ENCODE data around the gene HES4. TPM values are rescaled to one million over a fixed set of nuclear protein-coding genes. Genes with fewer than 3 reads are reported as not detected.

Gene HES4
- total and polyA plus RNA-seq, 2 donors (not counting 1 experiment from before 2014, with no cell fraction given) = 0.49 to 2.0 TPM

- H3K36me3 ChIP-seq (ENCODE audit: control insufficient read depth, insufficient read depth, low read length) = peaks cover 3% of the 10 kb centered on the region
- TF ChIP-seq CTCF (conservative IDR thresholded peaks at IDR 0.05 in 1 of 2, IDR thresholded peaks at IDR 0.05 in 1 of 2; ENCODE audit: low read depth in 1 of 2, low read length in 2 of 2) (no peak), EZH2 (IDR thresholded peaks at IDR 0.05; ENCODE audit: low read length, missing control alignments) (no peak)
- DNase-seq (ENCODE audit: low read depth in 2 of 2) = no peak
- H3K9me3 ChIP-seq (ENCODE audit: control insufficient read depth, insufficient read depth, low read depth, low read length) = no peaks in the 10 kb centered on the region
- H4K20me1 ChIP-seq (ENCODE audit: control insufficient read depth, extremely low read depth, insufficient read depth, low read length) = no peaks in the 10 kb centered on the region
- H3K79me2 ChIP-seq (ENCODE audit: control insufficient read depth, insufficient read depth, low read length) = no peaks in the 10 kb centered on the region
- H3K9ac ChIP-seq (ENCODE audit: insufficient read depth, low read length) = no peak overlapping the region
- no peaks in the 10 kb centered on the region for H3K27me3 ChIP-seq (ENCODE audit: control insufficient read depth, insufficient read depth, low read length)
- no peak overlapping the region for H3K27ac ChIP-seq (ENCODE audit: insufficient read depth, low read length)
- no peak overlapping the region for H3K4me3 ChIP-seq (replicated peaks in 1 of 4; ENCODE audit: control extremely low read depth in 1 of 4, insufficient read depth in 1 of 4, low read depth in 3 of 4, low read length in 4 of 4)
- H2AFZ ChIP-seq (ENCODE audit: low read length) = no peak overlapping the region
- H3K4me2 ChIP-seq (ENCODE audit: extremely low read depth, insufficient read depth, low read length) = no peak overlapping the region
- peaks cover 5% of the 10 kb centered on the region for H3K4me1 ChIP-seq (ENCODE audit: control insufficient read depth, extremely low read depth, insufficient read depth, low read length)
These were observed 30.5 kb downstream of the HES4 start for GRCh38 chr1:969260-969855.

GRCh38 chr1:967466-968343, 32.2 kb downstream of the HES4 start:
- Histone ChIP-seq H3K27me3 (ENCODE audit: control insufficient read depth, insufficient read depth, low read length) (no peaks in the 10 kb centered on the region), H3K4me1 (ENCODE audit: control insufficient read depth, extremely low read depth, insufficient read depth, low read length) (peaks cover 5% of the 10 kb centered on the region), H3K27ac (ENCODE audit: insufficient read depth, low read length) (no peak overlapping the region), H4K20me1 (ENCODE audit: control insufficient read depth, extremely low read depth, insufficient read depth, low read length) (no peaks in the 10 kb centered on the region), H3K4me2 (ENCODE audit: extremely low read depth, insufficient read depth, low read length) (no peak overlapping the region), H3K9me3 (ENCODE audit: control insufficient read depth, insufficient read depth, low read depth, low read length) (no peaks in the 10 kb centered on the region), H3K4me3 (replicated peaks in 1 of 4; ENCODE audit: control extremely low read depth in 1 of 4, insufficient read depth in 1 of 4, low read depth in 3 of 4, low read length in 4 of 4) (no peak overlapping the region), H3K36me3 (ENCODE audit: control insufficient read depth, insufficient read depth, low read length) (peaks cover 8% of the 10 kb centered on the region), H3K9ac (ENCODE audit: insufficient read depth, low read length) (no peak overlapping the region), H3K79me2 (ENCODE audit: control insufficient read depth, insufficient read depth, low read length) (no peaks in the 10 kb centered on the region), H2AFZ (ENCODE audit: low read length) (no peak overlapping the region)
- TF ChIP-seq CTCF (conservative IDR thresholded peaks at IDR 0.05 in 1 of 2, IDR thresholded peaks at IDR 0.05 in 1 of 2; ENCODE audit: low read depth in 1 of 2, low read length in 2 of 2) = no peak
- TF ChIP-seq EZH2 (IDR thresholded peaks at IDR 0.05; ENCODE audit: low read length, missing control alignments) = no peak
- DNase-seq (ENCODE audit: low read depth in 2 of 2) = no peak

GRCh38 chr1:966704-967300, 33.1 kb downstream of the HES4 start:
- TF ChIP-seq CTCF (conservative IDR thresholded peaks at IDR 0.05 in 1 of 2, IDR thresholded peaks at IDR 0.05 in 1 of 2; ENCODE audit: low read depth in 1 of 2, low read length in 2 of 2) (no peak), EZH2 (IDR thresholded peaks at IDR 0.05; ENCODE audit: low read length, missing control alignments) (no peak)
- Histone ChIP-seq H3K9me3 (ENCODE audit: control insufficient read depth, insufficient read depth, low read depth, low read length) (no peaks in the 10 kb centered on the region), H3K27me3 (ENCODE audit: control insufficient read depth, insufficient read depth, low read length) (no peaks in the 10 kb centered on the region), H3K4me1 (ENCODE audit: control insufficient read depth, extremely low read depth, insufficient read depth, low read length) (peaks cover 5% of the 10 kb centered on the region), H3K27ac (ENCODE audit: insufficient read depth, low read length) (peak overlapping the region; percentile 90), H3K4me2 (ENCODE audit: extremely low read depth, insufficient read depth, low read length) (peak overlapping the region; percentile 95), H3K36me3 (ENCODE audit: control insufficient read depth, insufficient read depth, low read length) (peaks cover 10% of the 10 kb centered on the region), H3K79me2 (ENCODE audit: control insufficient read depth, insufficient read depth, low read length) (no peaks in the 10 kb centered on the region), H2AFZ (ENCODE audit: low read length) (peak overlapping the region; percentile 92), H4K20me1 (ENCODE audit: control insufficient read depth, extremely low read depth, insufficient read depth, low read length) (no peaks in the 10 kb centered on the region), H3K9ac (ENCODE audit: insufficient read depth, low read length) (peak overlapping the region; percentile 79), H3K4me3 (replicated peaks in 1 of 4; ENCODE audit: control extremely low read depth in 1 of 4, insufficient read depth in 1 of 4, low read depth in 3 of 4, low read length in 4 of 4) (peak overlapping the region; percentile 41 to 78 (median 70))
- peak; percentile 47 to 66 for DNase-seq (ENCODE audit: low read depth in 2 of 2)

Measured in fibroblast of lung (primary cell).